Measurements from ENCODE around the gene SH3GLB2. TPM values are rescaled to one million over a fixed set of nuclear protein-coding genes. Genes with fewer than 3 reads are reported as not detected.
A peak's percentile ranks its signal among the peaks of the same experiment; 100 is the strongest.

The SH3GLB2 gene
- total RNA-seq, 1 experiment from 2014 or later = 184 TPM

- Histone ChIP-seq H3K4me1 (replicated peaks; ENCODE audit: insufficient read depth) (no peaks in the 10 kb centered on the region), H3K79me2 (ENCODE audit: low read depth) (no peaks in the 10 kb centered on the region), H3K4me2 (no peak overlapping the region), H3K9me2 (ENCODE audit: insufficient read depth) (no peaks in the 10 kb centered on the region), H3K4me3 (no peak overlapping the region), H3K27ac (no peak overlapping the region), H3K9me3 (ENCODE audit: insufficient read depth, low read depth) (no peaks in the 10 kb centered on the region), H2AFZ (no peak overlapping the region), H3K36me3 (ENCODE audit: low read depth) (no peaks in the 10 kb centered on the region), H3K27me3 (ENCODE audit: insufficient read depth, low read depth) (no peaks in the 10 kb centered on the region), H4K20me1 (ENCODE audit: insufficient read depth) (peaks cover 6% of the 10 kb centered on the region), H3F3A (ENCODE audit: insufficient read depth, low read depth) (peaks cover 59% of the 10 kb centered on the region)
- intact Hi-C loops (cut with micrococcal nuclease; ENCODE audit: unreplicated experiment) = no loop called here
- POLR2A ChIA-PET (ENCODE audit: unreplicated experiment) = no interaction called here
- DNase-seq = no peak
- CTCF ChIA-PET = interaction anchor here (0.6 kb wide), 1 partner anchor 562 kb away, joined by 3 read pairs; no protein-coding TSS in a partner anchor
- BruUV-seq (replicated peaks) = no TSS peak
- no peak for TF ChIP-seq EZH2 (IDR thresholded peaks at IDR 0.05; ENCODE audit: low read depth)
- no peak for TF ChIP-seq CTCF (conservative IDR thresholded peaks at IDR 0.05)
Measured at GRCh38 chr9:129002992-129003391, 25.1 kb downstream of the SH3GLB2 start.

DNA sequence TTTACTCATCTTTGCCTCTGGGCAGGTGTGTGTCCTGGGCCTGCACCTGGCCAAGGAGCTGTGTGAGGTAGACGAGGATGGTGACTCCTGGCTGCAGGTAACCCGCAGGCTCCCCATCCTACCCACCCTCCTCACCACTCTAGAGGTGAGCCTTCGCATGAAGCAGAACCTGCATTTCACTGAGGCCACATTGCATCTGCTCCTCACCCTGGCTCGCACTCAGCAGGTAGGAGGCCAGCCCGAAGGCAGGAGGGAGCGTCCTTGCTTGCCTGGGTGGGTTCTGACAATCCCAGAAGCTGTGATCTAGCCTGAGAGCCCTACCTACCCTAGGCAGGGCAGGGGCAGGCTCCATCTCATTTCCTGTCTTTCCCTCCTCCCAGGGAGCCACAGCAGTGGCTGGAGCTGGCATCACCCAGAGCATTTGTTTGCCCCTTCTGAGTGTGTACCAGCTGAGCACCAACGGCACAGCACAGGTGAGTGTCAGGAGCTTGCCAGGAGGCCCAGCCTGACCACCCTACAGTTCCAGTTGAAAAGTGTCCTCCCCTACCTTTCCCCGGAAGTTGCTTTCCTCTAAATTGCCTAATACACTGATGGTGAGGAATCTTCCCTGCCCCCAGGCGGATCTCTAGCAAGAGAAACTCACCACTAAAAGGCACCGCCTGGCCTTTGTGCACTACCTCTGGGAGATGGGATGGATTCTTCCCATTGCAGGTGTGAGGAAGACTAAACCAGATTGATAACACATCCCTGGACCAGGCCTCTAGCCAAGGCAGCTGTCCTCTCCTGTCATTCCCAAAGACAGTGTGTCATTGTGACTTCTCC, 26.4 kb downstream of the SH3GLB2 start:
- Histone ChIP-seq H3F3A (ENCODE audit: insufficient read depth, low read depth) (peaks cover 48% of the 10 kb centered on the region), H3K27ac (no peak overlapping the region), H3K4me3 (no peak overlapping the region), H3K4me1 (replicated peaks; ENCODE audit: insufficient read depth) (no peaks in the 10 kb centered on the region), H3K79me2 (ENCODE audit: low read depth) (no peaks in the 10 kb centered on the region), H3K9me2 (ENCODE audit: insufficient read depth) (no peaks in the 10 kb centered on the region), H3K27me3 (ENCODE audit: insufficient read depth, low read depth) (no peaks in the 10 kb centered on the region), H3K36me3 (ENCODE audit: low read depth) (no peaks in the 10 kb centered on the region), H2AFZ (no peak overlapping the region), H4K20me1 (ENCODE audit: insufficient read depth) (no peaks in the 10 kb centered on the region; the same call in 1 of the 2 replicates), H3K4me2 (no peak overlapping the region), H3K9me3 (ENCODE audit: insufficient read depth, low read depth) (no peaks in the 10 kb centered on the region)
- DNase-seq = peak in 1 of 2 experiments; percentile 45
- TF ChIP-seq CTCF (conservative IDR thresholded peaks at IDR 0.05) (no peak), EZH2 (IDR thresholded peaks at IDR 0.05; ENCODE audit: low read depth) (no peak)
- ChIA-PET CTCF (no interaction called here), POLR2A (ENCODE audit: unreplicated experiment) (no interaction called here)
- no TSS peak for BruUV-seq (replicated peaks)
- intact Hi-C loops (cut with micrococcal nuclease; ENCODE audit: unreplicated experiment) = no loop called here

DNA sequence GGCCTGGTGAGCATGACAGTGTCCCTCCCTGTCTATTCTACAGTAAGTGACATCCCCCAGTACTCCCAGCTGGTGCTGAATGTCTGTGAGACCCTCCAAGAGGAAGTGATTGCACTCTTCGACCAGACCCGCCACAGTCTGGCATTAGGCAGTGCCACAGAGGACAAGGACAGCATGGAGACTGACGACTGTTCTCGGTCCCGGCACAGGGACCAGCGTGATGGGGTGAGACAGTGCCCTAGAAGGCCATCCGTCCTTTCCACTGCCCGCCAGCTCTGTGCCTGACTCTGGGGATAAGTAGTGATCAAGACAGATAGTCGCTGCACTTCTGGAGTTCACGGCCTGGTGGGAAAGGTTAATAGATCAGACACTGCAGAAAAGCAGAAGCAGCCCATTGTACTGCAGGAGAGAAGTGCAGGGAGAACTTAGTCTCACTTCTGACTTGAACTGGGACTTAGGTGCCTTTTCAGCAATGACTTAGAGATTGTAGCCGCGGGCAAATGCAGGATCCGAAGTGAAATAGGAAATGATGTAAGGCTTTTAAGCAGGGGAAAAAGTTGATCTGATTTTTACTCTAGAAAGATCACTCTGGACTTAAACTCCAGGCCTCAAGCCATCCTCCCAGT, 28.4 kb downstream of the SH3GLB2 start:
- no peak overlapping the region for H3K27ac ChIP-seq
- no TSS peak for BruUV-seq (replicated peaks)
- no peak overlapping the region for H2AFZ ChIP-seq
- H3K36me3 ChIP-seq (ENCODE audit: low read depth) = peaks cover 9% of the 10 kb centered on the region; the same call in 1 of the 2 replicates
- H3K4me3 ChIP-seq = no peak overlapping the region
- H3K9me3 ChIP-seq (ENCODE audit: insufficient read depth, low read depth) = no peaks in the 10 kb centered on the region
- H3K4me1 ChIP-seq (replicated peaks; ENCODE audit: insufficient read depth) = no peaks in the 10 kb centered on the region
- no peaks in the 10 kb centered on the region for H3K27me3 ChIP-seq (ENCODE audit: insufficient read depth, low read depth)
- peaks cover 38% of the 10 kb centered on the region for H3F3A ChIP-seq (ENCODE audit: insufficient read depth, low read depth)
- H4K20me1 ChIP-seq (ENCODE audit: insufficient read depth) = no peaks in the 10 kb centered on the region
- no peak for DNase-seq
- intact Hi-C loops (cut with micrococcal nuclease; ENCODE audit: unreplicated experiment) = no loop called here
- no peak overlapping the region for H3K4me2 ChIP-seq
- H3K9me2 ChIP-seq (ENCODE audit: insufficient read depth) = no peaks in the 10 kb centered on the region
- H3K79me2 ChIP-seq (ENCODE audit: low read depth) = no peaks in the 10 kb centered on the region
- POLR2A ChIA-PET (ENCODE audit: unreplicated experiment) = no interaction called here
- CTCF ChIA-PET = interaction anchor here (0.9 kb wide), 1 partner anchor 29 kb away, joined by 4 read pairs; the partner anchor contains the start of gene SH3GLB2
- TF ChIP-seq EZH2 (IDR thresholded peaks at IDR 0.05; ENCODE audit: low read depth) (no peak), CTCF (conservative IDR thresholded peaks at IDR 0.05) (no peak)

Measured in PC-9 (cell line).